Glomerular endothelial cell (primary cell): Measurements from ENCODE around the gene ZNF426. TPM values are rescaled to one million over a fixed set of nuclear protein-coding genes. Genes with fewer than 3 reads are reported as not detected.
A peak's percentile ranks its signal among the peaks of the same experiment; 100 is the strongest.
"Not testable (repeated sequence)": the region's sequence is repeated elsewhere in the genome, so short reads cannot be mapped to it uniquely, and the experiment has no call there.

ENCODE experiments used
- DNase-seq: peaks from one replicate; pipeline ENCODE4 v3.0.0-alpha.2; 2011; ENCODE audit warnings: low read depth, low spot score; ENCODE audit errors: extremely low read depth
- total RNA-seq: library from RNA; depleted of rRNA; stranded (reverse); fragments of >200 nt; gene quantifications from 2 replicates; pipeline ENCODE4 v1.2.3, GENCODE V29; 2015

Gene ZNF426
- 8.8 and 9.1 TPM in 2 replicates for total RNA-seq

GRCh38 chr19:9538183-9539058, at the start of gene ZNF426:
Gene ZNF426, minus strand, starts transcription at chr19:9538645. Its CDS starts 2,413 bp downstream, at chr19:9536232.
- DNase-seq: peak; percentile 63

GRCh38 chr19:9586764-9587163, 48.3 kb upstream of the ZNF426 start:
- peak; percentile 48 for DNase-seq

GRCh38 chr19:9584073-9584833, 45.8 kb upstream of the ZNF426 start, which contains the start of gene ZNF121:
Gene ZNF121, minus strand, starts transcription at chr19:9584504. Its CDS starts 16,407 bp downstream, at chr19:9568097.
- DNase-seq: no peak

DNA sequence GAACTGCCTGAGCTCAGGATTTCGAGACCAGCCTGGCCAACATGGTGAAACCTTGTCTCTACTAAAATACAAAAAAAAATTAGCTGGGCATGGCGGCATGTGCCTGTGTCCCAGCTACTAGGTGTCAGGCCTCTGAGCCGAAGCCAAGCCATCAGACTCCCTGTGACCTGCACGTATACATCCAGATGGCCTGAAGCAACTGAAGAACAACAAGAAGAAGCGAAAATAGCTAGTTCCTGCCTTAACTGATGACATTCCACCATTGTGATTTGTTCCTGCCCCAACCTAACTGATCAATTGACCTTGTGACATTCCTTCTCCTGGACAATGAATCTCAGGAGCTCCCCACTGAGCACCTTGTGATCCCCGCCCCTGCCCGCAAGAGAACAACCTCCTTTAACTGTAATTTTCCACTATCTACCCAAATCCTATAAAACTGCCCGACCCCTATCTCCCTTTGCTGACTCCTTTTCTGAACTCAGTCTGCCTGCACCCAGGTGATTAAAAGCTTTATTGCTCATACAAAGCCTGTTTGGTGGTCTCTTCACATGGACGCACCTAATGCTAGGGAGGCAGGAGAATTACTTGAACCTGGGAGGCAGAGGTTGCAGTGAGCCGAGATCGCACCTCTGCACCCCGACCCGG, 43.8 kb upstream of the ZNF426 start:
- not testable (repeated sequence) for DNase-seq

DNA sequence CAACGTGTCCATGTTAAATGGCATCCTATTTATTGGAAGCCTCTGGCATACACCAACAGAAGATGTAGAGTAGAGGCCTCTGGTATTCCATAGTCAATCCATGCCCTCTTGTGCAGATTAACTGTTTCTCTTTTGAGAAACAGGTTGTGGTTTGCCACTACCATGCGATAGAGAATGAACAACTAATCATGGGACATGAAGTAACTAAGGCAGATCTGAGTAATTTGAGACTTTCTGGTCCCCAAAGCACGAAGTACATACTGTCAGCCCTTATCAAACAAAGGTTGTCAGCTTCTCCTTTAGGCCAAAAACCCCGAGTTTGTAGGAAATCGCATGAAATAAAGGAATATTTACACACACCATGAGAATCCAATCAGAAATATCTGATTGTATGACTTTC, 42.3 kb upstream of the ZNF426 start:
- no peak for DNase-seq

- no peak for DNase-seq
These were observed 31.8 kb upstream of the ZNF426 start for GRCh38 chr19:9570255-9570654.

GRCh38 chr19:9566729-9567128, 28.3 kb upstream of the ZNF426 start:
- DNase-seq: no peak

GRCh38 chr19:9565900-9566705, 27.7 kb upstream of the ZNF426 start:
- DNase-seq: no peak

DNA sequence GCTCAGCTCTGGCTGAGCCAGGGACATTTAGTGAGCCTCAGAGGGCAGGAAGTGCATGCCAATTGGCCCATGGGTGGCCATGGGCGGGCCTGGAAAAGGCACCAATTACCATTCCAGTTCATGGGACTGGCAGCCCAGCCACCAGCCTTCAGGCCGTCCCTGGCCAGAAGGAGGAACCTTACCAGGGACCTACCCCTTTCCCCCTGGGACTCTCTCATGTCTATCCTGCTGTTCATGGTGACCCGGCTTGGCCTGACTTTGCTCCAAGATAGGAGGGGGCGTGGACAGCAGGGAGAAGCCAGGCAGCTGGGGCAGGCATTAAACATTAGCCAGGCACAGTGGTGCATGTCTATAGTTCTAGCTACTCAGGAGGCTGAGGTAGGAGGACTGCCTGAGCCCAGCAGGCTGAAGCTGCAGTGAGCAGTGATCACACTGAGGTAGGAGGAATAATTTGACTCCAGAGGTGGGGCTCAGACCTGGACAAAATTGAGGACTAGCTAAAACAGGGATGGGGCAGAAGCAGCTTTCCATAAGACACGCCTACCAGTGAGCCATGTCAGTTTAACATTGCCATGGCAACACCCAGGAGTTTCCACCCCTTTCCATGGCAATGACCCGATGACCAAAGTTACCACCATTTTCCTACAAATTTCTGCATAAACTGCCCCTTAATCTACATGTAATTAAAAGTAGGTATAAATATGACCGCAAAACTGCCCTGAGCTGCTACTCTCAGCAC, 14.3 kb upstream of the ZNF426 start:
- no peak for DNase-seq

DNA sequence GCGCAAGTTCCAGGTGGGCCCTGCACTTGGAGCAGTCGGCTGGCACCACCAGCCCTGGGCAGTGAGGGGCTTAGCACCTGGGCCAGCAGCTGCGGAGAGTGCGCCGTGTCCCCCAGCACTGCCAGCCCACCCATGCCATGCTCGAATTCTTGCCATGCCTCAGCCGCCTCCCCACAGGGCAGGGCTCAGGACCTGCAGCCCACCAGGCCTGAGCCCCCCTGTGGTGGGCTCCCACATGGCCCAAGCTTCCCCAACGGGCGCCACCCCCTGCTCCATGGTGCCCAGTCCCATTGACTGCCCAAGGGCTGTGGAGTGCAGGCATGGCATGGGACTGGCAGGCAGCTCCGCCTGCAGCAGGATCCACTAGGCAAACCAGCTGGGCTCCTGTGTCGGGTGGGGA, 9.4 kb upstream of the ZNF426 start:
- no peak for DNase-seq

- not testable (repeated sequence) for DNase-seq
These were observed 2.8 kb upstream of the ZNF426 start for GRCh38 chr19:9541281-9541680.

GRCh38 chr19:9539921-9540320, 1.5 kb upstream of the ZNF426 start:
- not testable (repeated sequence) for DNase-seq

DNA sequence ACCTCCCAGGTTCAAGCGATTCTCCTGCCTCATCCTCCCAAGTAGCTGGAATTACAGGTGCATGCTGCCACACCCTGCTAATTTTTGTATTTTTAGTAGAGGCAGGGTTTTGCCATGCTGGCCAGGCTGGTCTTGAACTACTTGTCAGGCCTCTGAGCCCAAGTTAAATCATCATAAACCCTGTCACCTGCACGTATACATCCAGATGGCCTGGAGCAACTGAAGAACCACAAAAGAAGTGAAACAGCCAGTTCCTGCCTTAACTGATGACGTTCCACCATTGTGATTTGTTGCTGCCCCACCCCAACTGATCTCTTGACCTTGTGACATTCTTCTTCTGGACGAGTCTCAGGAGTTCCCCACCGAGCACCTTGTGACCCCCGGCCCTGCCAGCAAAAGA, 756 bp upstream of the ZNF426 start:
- DNase-seq: not testable (repeated sequence)

- no peak for DNase-seq
These were observed 2.5 kb downstream of the ZNF426 start for GRCh38 chr19:9535934-9536333.

DNA sequence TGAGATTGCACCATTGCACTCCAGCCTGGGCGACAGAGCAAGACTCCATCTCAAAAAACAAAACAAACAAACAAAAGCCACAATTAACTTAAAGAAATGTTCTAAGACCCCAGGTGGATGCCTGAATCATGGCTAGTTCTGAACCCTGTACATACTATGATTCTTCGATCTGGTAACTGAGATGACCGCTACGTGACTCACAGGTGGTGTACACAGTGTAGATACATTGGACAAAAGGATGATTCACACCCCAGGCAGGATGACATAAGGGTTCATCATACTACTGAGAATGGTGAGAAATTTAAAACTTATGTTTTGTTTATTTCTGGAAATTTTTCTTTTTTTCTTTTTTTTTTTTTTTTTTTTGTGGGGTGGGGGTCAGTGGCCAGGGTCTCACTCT, 6.5 kb downstream of the ZNF426 start:
- DNase-seq: no peak

GRCh38 chr19:9528757-9529336, 9.6 kb downstream of the ZNF426 start:
- no peak for DNase-seq

DNA sequence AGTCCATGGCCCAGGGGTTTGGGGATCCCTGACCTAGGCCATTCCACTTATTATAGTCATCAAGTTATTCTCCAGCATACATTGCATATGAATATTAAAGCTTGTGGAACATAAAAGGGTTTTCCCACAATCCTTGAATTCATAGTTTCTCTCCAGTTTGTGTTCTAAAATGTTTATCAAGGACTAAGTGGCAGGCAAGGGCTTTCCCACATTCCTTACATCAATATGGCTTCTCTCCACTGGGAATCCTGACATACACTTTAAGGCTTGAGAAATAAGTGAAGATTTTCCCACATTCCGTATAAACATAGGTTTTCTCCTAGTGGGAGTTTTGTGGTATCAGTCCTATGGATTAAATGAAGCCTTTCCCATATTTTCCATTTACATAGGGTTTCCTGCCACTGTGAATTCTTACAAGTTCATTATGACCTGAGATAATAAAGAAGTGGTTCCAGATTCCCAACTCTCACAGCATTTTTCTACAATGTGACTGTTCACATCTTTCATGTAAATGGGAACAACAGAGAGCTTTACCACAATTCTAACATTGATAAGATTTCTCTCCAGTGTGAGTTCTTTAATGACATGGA, 14.5 kb downstream of the ZNF426 start:
- no peak for DNase-seq

DNA sequence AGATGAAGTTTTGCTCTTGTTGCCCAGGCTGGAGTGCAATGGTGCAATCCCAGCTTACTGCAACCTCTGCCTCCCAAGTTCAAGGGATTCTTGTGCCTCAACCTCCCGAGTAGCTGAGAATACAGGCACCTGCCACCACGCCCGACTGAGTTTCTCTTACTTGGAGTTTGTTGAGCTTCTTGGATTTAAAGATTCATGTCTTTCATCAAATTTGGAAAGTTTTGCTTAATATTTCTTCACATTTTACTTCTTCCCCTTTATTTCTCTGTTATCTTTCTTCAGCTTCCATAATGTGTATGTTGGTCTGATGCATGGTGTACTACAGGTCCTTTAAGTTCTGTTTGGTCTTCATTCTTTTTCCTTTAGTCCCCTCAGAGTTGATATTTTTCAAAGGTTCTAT, 31.2 kb downstream of the ZNF426 start:
- DNase-seq: no peak

GRCh38 chr19:9500796-9501195, 37.6 kb downstream of the ZNF426 start:
- DNase-seq: no peak
